Stimulated activated CD8-positive, alpha-beta memory T cell treated with anti-CD3 and anti-CD28 coated beads, Interleukin-7, amount 100 ng/mL, for 1 hour (primary cell): ENCODE results near the gene KCTD16.

Source experiments
- DNase-seq, 2 donors: peaks; one replicate each; pipeline ENCODE4 v3.0.0-alpha.2; 2020; ENCODE audit warnings: low read depth in 2 of 2

KCTD16 gene

GRCh38 chr5:144207875-144208444 lies 37.3 kb downstream of the KCTD16 start:
- DNase-seq: no peak

- no peak for DNase-seq
Observed at GRCh38 chr5:144209361-144209760, 38.7 kb downstream of the KCTD16 start.

GRCh38 chr5:144210655-144211054 lies 40.0 kb downstream of the KCTD16 start:
- DNase-seq: no peak

GRCh38 chr5:144219869-144220268 lies 49.2 kb downstream of the KCTD16 start:
- DNase-seq: no peak

- no peak for DNase-seq
Observed at GRCh38 chr5:144227363-144227999, 56.8 kb downstream of the KCTD16 start.

- no peak for DNase-seq
Observed at GRCh38 chr5:144230806-144231205, 60.1 kb downstream of the KCTD16 start.

GRCh38 chr5:144232285-144232684 lies 61.6 kb downstream of the KCTD16 start:
- no peak for DNase-seq

GRCh38 chr5:144236499-144236898 lies 65.8 kb downstream of the KCTD16 start:
- DNase-seq: no peak

GRCh38 chr5:144237851-144238250 lies 67.2 kb downstream of the KCTD16 start:
- no peak for DNase-seq

GRCh38 chr5:144247131-144247530 lies 76.5 kb downstream of the KCTD16 start:
- DNase-seq: no peak

- DNase-seq: no peak
Observed at GRCh38 chr5:144248015-144248414, 77.3 kb downstream of the KCTD16 start.

- DNase-seq: no peak
Observed at GRCh38 chr5:144249755-144250464, 79.2 kb downstream of the KCTD16 start.

GRCh38 chr5:144254552-144254951 lies 83.9 kb downstream of the KCTD16 start:
- DNase-seq: no peak

- no peak for DNase-seq
Observed at GRCh38 chr5:144260121-144260520, 89.4 kb downstream of the KCTD16 start.

GRCh38 chr5:144265643-144266247 lies 95.1 kb downstream of the KCTD16 start:
- no peak for DNase-seq

- DNase-seq: no peak
Observed at GRCh38 chr5:144267961-144268513, 97.4 kb downstream of the KCTD16 start.

- no peak for DNase-seq
Observed at GRCh38 chr5:144273232-144274027, 102.8 kb downstream of the KCTD16 start.

- DNase-seq: no peak
Observed at GRCh38 chr5:144275329-144275728, 104.7 kb downstream of the KCTD16 start.

- DNase-seq: no peak
Observed at GRCh38 chr5:144276034-144276822, 105.6 kb downstream of the KCTD16 start.

GRCh38 chr5:144281784-144282183 lies 111.1 kb downstream of the KCTD16 start:
- DNase-seq: no peak

GRCh38 chr5:144284036-144284435 lies 113.4 kb downstream of the KCTD16 start:
- no peak for DNase-seq
